Smooth muscle cell (in vitro differentiated cells): ENCODE measurements around the gene PIBF1. TPM values are rescaled to one million over a fixed set of nuclear protein-coding genes. Genes with fewer than 3 reads are reported as not detected.
A peak's percentile ranks its signal among the peaks of the same experiment; 100 is the strongest.

Source experiments
- DNase-seq: peaks from one replicate; lab custom pipeline; 2025; ENCODE audit not compliant: unreplicated experiment; lab: John Stamatoyannopoulos, UW
- H2AFZ ChIP-seq: fragments of 200-600 bp; sonication (generic); 2 replicates; pipeline ENCODE4 v1.6.0; 2016; ENCODE audit warnings: antibody characterized with exemption, low read depth, mild to moderate bottlenecking
- H3F3A ChIP-seq: fragments of 200-600 bp; sonication (generic); 2 replicates; pipeline ENCODE4 v1.6.0; 2017; ENCODE audit warnings: antibody characterized with exemption, low read depth
- H3K27ac ChIP-seq: fragments of 200-600 bp; sonication (generic); 2 replicates; pipeline ENCODE4 v1.5.1; 2016; ENCODE audit warnings: low read depth, mild to moderate bottlenecking
- H3K27me3 ChIP-seq: fragments of 200-600 bp; sonication (generic); 2 replicates; pipeline ENCODE4 v1.6.1; 2016; ENCODE audit warnings: low read depth, mild to moderate bottlenecking
- H3K36me3 ChIP-seq: fragments of 200-600 bp; sonication (generic); 2 replicates; pipeline ENCODE4 v1.5.1; 2016; ENCODE audit warnings: low read depth
- H3K4me1 ChIP-seq: fragments of 200-600 bp; sonication (generic); 2 replicates; pipeline ENCODE4 v1.5.1; 2016; ENCODE audit warnings: low read depth
- H3K4me2 ChIP-seq: fragments of 200-600 bp; sonication (generic); 2 replicates; pipeline ENCODE4 v1.6.0; 2016; ENCODE audit warnings: mild to moderate bottlenecking
- H3K4me3 ChIP-seq: fragments of 200-600 bp; sonication (generic); 2 replicates; pipeline ENCODE4 v1.5.1; 2016; ENCODE audit warnings: mild to moderate bottlenecking
- H3K79me2 ChIP-seq: fragments of 200-600 bp; sonication (generic); 2 replicates; pipeline ENCODE4 v1.6.0; 2016; ENCODE audit warnings: low read depth, mild to moderate bottlenecking
- H3K9ac ChIP-seq: fragments of 200-600 bp; sonication (generic); 2 replicates; pipeline ENCODE4 v1.6.0; 2016; ENCODE audit warnings: low read depth
- H3K9me3 ChIP-seq: fragments of 200-600 bp; sonication (generic); replicated peaks from 2 replicates; pipeline ENCODE4 v1.5.1; 2016; ENCODE audit warnings: low read depth
- H4K20me1 ChIP-seq: fragments of 200-600 bp; sonication (generic); 2 replicates; pipeline ENCODE4 v1.6.0; 2016; ENCODE audit warnings: low read depth
- WGBS: methylation state at CpG from one replicate; pipeline ENCODE4 v1.1.7; 2016; ENCODE audit warnings: low lambda C conversion rate; 5-methylcytosine and 5-hydroxymethylcytosine counted together
- polyA plus RNA-seq: library from polyadenylated mRNA; unstranded; fragments of >200 nt; fragmentation: Nextera tagmentation; extraction: Ambion mirVana; gene quantifications from 2 replicates; pipeline ENCODE4 v1.2.1, GENCODE V29; 2016
- total RNA-seq: library from RNA; depleted of rRNA; stranded (reverse); fragments of >200 nt; gene quantifications from 2 replicates; pipeline ENCODE4 v1.2.3, GENCODE V29; 2014
- TF ChIP-seq, protein P1 (sequence below): fragments of 200-600 bp; sonication (generic); IDR thresholded peaks from 2 replicates; pipeline ENCODE4 v1.5.1; 2017; ENCODE audit warnings: borderline replicate concordance, mild to moderate bottlenecking, antibody characterized with exemption; ENCODE audit not compliant: insufficient read depth, poor library complexity, severe bottlenecking

Gene PIBF1
- total and polyA plus RNA-seq, 2 experiments from 2014 or later: 14.1 to 30.8 TPM

DNA sequence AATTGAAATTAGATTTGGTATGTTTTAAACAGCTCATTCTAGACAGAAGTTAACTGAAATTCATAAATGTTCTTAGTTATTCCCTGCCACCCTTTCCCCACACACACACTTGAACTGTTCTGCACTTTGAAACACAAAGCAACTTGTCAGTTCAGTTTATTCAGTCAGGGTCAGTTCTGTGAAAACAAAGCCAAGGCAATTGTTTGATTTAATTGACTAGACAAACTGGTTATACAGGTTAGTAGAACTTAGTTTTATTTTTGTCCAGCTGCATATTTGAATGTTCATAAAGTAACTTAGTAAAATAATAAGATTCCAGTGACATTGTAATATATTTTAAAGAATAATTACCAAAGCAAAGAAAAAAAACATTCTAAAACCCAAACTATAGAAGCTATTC lies 178.6 kb downstream of the PIBF1 start:
- no peaks in the 10 kb centered on the region for H3K9me3 ChIP-seq
- H3K4me1 ChIP-seq: no peaks in the 10 kb centered on the region
- peak overlapping the region; percentile 37 for H3K9ac ChIP-seq
- peaks cover 5% of the 10 kb centered on the region for H3K36me3 ChIP-seq
- H3K27me3 ChIP-seq: no peaks in the 10 kb centered on the region
- no peaks in the 10 kb centered on the region for H4K20me1 ChIP-seq
- TF ChIP-seq, protein P1, sequence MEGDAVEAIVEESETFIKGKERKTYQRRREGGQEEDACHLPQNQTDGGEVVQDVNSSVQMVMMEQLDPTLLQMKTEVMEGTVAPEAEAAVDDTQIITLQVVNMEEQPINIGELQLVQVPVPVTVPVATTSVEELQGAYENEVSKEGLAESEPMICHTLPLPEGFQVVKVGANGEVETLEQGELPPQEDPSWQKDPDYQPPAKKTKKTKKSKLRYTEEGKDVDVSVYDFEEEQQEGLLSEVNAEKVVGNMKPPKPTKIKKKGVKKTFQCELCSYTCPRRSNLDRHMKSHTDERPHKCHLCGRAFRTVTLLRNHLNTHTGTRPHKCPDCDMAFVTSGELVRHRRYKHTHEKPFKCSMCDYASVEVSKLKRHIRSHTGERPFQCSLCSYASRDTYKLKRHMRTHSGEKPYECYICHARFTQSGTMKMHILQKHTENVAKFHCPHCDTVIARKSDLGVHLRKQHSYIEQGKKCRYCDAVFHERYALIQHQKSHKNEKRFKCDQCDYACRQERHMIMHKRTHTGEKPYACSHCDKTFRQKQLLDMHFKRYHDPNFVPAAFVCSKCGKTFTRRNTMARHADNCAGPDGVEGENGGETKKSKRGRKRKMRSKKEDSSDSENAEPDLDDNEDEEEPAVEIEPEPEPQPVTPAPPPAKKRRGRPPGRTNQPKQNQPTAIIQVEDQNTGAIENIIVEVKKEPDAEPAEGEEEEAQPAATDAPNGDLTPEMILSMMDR: no peak
- no peak overlapping the region for H2AFZ ChIP-seq
- H3K79me2 ChIP-seq: no peaks in the 10 kb centered on the region
- H3K4me2 ChIP-seq: peak overlapping the region; percentile 25
- H3K4me3 ChIP-seq: peak overlapping the region; percentile 26
- no peak for DNase-seq
- peak overlapping the region; percentile 76 for H3K27ac ChIP-seq
- no peaks in the 10 kb centered on the region for H3F3A ChIP-seq

DNA sequence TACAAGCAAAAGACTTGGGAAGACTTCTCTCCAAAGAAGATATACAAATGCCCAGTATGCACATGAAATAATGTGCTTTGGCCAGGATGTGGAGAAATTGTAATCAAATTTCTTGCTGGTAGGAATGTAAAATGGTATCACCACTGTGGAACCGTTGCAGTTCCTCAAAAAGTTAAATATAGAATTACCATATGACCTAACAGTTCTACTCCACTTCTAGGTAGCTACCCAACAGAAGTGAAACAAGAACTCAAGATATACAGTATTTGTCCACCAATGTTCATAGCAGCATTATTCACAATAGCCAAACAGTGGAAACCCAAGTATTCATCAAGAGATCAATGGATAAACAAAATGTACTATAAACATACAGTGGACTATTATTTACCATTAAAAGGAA lies 181.8 kb downstream of the PIBF1 start:
- TF ChIP-seq, protein P1: no peak
- Histone ChIP-seq H3K36me3 (peaks cover 5% of the 10 kb centered on the region), H3K27ac (no peak overlapping the region), H4K20me1 (no peaks in the 10 kb centered on the region), H3K4me1 (no peaks in the 10 kb centered on the region), H3K4me2 (no peak overlapping the region), H3K27me3 (no peaks in the 10 kb centered on the region), H3K9me3 (no peaks in the 10 kb centered on the region), H3K4me3 (no peak overlapping the region), H3F3A (no peaks in the 10 kb centered on the region), H3K79me2 (no peaks in the 10 kb centered on the region), H3K9ac (no peak overlapping the region), H2AFZ (no peak overlapping the region)
- no peak for DNase-seq
- WGBS: 94% methylated on average over 1 of the region's 1 CpG

DNA sequence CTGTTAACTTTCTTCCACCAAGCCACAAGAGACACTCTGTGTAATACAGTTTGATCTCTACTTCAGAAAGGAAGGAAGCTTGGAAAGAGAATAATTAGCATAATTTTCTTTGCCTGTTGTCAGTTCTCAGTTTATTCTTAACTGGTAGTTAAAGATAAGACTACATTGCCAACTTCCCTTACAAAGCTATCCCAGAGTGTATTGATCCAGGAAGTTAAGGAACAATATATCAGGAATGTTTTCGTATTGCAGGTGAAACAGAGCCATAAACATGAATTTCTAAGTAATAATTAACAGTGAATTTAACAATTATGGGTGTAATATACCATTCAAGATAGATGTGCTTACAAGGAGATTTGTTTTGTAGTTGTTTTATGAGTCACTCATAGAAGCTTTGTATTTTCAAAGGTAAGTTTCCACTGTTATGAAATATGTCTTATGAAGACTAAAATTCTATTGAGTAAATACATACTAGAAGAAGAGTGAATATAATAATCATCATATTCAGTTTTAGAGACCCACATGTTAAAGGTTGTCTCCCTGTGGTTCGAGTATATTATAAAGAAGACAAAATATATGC lies 188.5 kb downstream of the PIBF1 start:
- Histone ChIP-seq H4K20me1 (no peaks in the 10 kb centered on the region), H3F3A (no peaks in the 10 kb centered on the region), H3K9ac (no peak overlapping the region), H3K4me1 (no peaks in the 10 kb centered on the region), H3K4me2 (no peak overlapping the region), H2AFZ (no peak overlapping the region), H3K4me3 (no peak overlapping the region), H3K27me3 (no peaks in the 10 kb centered on the region), H3K27ac (peak overlapping the region; percentile 59), H3K36me3 (no peaks in the 10 kb centered on the region), H3K79me2 (no peaks in the 10 kb centered on the region), H3K9me3 (no peaks in the 10 kb centered on the region)
- DNase-seq: no peak
- TF ChIP-seq, protein P1: no peak
- 95% methylated on average over 2 of the region's 2 CpGs for WGBS

DNA sequence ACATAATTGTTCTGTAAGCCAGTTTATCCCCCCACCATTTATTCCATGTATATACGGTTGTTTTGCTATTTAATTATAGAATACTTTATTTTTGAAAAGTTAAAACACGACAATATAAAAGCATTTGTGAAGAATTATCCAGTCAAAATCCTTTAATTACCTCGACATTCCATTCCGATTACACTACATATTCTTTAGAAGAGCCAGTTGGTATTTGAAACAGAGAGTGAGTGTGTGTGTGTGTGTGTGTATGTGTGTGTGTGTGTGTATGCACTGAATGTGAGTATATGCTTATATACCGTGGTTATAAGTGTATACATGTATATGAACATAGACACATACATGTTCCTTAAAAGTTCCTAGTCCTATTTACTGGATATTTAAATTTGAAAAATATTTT lies 189.0 kb downstream of the PIBF1 start:
- no peaks in the 10 kb centered on the region for H4K20me1 ChIP-seq
- DNase-seq: no peak
- no peak overlapping the region for H3K4me3 ChIP-seq
- no peak overlapping the region for H3K4me2 ChIP-seq
- TF ChIP-seq, protein P1: no peak
- H2AFZ ChIP-seq: no peak overlapping the region
- H3K36me3 ChIP-seq: no peaks in the 10 kb centered on the region
- 88% methylated on average over 5 of the region's 5 CpGs for WGBS
- H3K9ac ChIP-seq: no peak overlapping the region
- no peaks in the 10 kb centered on the region for H3K79me2 ChIP-seq
- H3K27ac ChIP-seq: peak overlapping the region; percentile 59
- H3K27me3 ChIP-seq: no peaks in the 10 kb centered on the region
- no peaks in the 10 kb centered on the region for H3K4me1 ChIP-seq
- H3K9me3 ChIP-seq: no peaks in the 10 kb centered on the region
- H3F3A ChIP-seq: no peaks in the 10 kb centered on the region
